GM19099 (cell line): ENCODE data around the gene CRPPA.

Experiments
- POLR2A ChIP-seq: IDR thresholded peaks from 3 replicates; pipeline ENCODE4 v1.6.1; 2011; ENCODE audit warnings: low read depth; ENCODE audit not compliant: insufficient read length; ENCODE audit errors: extremely low read depth

Gene CRPPA

GRCh38 chr7:16431646-16432424 is 10.5 kb upstream of the CRPPA start:
- no peak for TF ChIP-seq POLR2A

- TF ChIP-seq POLR2A = no peak
These were observed 8.8 kb upstream of the CRPPA start for GRCh38 chr7:16430133-16430532.

DNA sequence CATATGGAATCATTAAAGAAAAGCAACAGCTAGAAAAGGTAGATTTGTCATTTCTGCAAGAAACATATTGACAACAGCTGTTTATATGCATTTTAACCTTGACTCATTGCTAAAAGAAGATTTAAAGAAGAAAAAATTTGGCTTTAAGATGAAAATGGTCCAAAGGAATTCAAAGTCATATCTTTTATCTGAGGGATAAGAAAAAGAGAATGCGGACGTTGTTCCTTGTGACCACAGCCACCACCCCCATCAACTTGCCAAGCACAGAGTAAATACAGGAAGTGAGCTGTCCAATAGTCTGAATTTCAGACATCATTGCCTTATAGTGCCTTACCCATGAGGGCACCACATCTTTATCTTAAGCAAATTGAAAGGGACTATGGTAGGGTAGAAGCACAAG is 7.3 kb upstream of the CRPPA start:
- TF ChIP-seq POLR2A = no peak

- no peak for TF ChIP-seq POLR2A
These were observed 6.8 kb upstream of the CRPPA start for GRCh38 chr7:16428182-16428581.

DNA sequence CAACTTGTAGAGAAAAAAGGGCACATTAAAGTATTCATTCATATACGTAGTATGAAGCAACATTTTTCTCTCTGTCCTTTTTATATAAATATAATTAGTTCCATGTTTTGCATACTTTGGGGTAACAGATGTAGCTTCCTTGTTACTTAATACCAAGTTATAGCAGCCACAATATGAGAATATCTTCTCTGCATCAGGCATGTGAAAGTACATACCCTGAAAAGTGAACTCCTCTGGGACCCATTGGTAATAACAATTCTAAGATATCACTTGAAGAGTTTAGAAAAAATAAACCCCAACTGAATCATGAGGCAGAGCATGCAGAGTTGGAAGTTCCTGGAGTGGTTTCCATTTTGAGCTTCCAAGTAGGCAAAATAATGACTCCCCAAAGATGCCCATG is 2.4 kb upstream of the CRPPA start:
- TF ChIP-seq POLR2A = no peak

DNA sequence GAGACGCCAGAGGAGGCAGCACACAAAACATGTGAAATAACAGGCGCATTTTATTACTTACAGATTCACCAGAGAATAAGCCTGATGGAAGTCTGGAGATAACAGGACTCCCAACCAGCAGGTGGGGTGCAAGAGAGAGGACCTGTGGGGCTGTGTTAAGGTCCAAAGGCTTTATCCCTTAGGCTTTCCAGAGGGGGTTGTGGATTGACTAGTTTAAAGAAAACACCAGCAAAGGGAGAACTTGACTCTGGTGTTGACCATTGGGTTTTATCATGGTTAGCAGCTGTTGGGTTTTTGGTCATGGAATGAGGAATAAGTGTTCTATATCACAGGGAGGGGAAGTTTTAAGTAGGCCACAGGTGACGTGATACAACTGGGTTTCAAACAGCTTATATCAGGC is 1.6 kb upstream of the CRPPA start:
- no peak for TF ChIP-seq POLR2A

GRCh38 chr7:16422103-16422435 is 731 bp upstream of the CRPPA start:
- TF ChIP-seq POLR2A = no peak

GRCh38 chr7:16420649-16421332 is 547 bp downstream of the CRPPA start:
- TF ChIP-seq POLR2A = peak; percentile 80

- no peak for TF ChIP-seq POLR2A
These were observed 1.0 kb downstream of the CRPPA start for GRCh38 chr7:16420329-16420648.

DNA sequence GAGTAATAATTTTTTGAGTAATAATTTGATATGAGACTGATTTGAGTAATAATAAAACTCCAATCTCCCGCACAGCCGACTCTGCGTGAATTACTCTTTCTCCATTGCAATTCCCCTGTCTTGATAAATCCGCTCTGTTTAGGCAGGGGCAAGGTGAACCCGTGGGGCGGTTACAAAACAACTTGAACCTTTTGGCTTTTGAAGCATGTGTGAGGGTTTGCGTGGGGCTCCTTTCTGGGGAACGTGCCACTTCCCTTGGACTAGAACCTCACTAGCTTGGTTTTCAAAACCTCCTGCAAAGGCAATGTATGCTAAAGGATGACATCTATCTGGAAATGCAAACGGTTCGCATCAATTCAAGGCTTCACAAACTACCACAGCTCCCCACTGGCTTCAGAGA is 1.5 kb downstream of the CRPPA start:
- no peak for TF ChIP-seq POLR2A

DNA sequence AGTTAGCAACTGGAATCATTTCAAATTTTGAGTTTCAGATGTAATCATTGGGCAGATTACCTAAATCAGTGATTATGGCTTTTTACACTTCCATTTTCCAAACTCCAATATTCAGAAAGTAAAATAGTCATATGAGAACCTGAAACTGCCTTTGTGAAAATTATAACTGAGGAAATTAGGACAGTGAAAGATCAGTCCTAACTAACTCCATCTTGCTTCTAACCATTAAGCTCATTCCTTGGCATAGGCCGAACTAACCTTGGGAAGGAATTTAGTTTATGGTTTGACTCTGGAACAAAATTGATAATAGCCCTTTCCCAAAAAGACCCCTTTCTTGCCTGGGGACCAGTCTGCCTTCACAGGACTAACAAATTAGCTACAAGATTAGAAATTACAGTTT is 2.2 kb downstream of the CRPPA start:
- no peak for TF ChIP-seq POLR2A

GRCh38 chr7:16417906-16418305 is 3.4 kb downstream of the CRPPA start:
- no peak for TF ChIP-seq POLR2A

GRCh38 chr7:16416289-16417282 is 4.8 kb downstream of the CRPPA start:
- TF ChIP-seq POLR2A = no peak

- TF ChIP-seq POLR2A = no peak
These were observed 8.8 kb downstream of the CRPPA start for GRCh38 chr7:16412274-16413254.
